HG03575 (cell line): ENCODE results near the gene BRINP1.

ENCODE experiments used
- ATAC-seq: cut with Tn5 transposase; IDR thresholded peaks from one replicate; pipeline ENCODE4 v1.9.1; 2021; ENCODE audit not compliant: unreplicated experiment, insufficient number of reproducible peaks, low FRiP score; ENCODE audit errors: extremely low read depth

BRINP1 gene

DNA sequence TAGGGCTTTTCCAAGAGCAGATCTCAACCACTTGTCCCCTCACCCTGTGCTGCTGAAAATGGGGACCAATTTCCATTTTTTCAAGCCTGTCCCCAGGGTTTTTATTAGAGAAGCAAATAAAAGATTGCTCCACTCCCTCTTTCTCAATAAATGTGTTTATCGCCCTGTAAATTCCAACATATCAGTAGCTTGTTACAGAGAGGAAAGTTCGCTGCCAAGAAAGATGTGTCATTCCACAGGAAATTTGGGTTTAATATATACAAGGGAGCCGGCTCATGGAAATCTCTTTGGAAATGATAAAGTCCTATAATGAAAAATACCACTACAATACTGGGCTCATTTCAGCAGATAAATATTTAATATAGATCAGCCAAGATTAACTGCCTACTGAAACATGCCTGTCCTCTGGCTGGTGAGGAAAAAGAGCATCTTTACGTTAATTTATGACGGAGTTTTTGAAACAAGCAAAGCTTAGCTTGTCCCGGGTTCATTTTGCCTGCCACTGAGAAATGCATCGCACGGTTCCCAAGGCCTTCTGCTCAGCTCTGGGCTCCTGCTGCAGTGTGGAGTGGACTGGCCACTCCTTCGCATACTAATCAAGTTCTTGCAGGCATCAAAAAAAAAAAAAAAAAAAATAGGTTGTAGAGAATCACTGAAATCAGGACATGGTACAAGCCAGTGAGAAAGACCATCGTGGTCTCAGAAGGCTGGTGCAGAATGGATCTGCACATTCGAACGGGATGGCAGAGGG is 84.5 kb downstream of the BRINP1 start:
- ATAC-seq: no peak

DNA sequence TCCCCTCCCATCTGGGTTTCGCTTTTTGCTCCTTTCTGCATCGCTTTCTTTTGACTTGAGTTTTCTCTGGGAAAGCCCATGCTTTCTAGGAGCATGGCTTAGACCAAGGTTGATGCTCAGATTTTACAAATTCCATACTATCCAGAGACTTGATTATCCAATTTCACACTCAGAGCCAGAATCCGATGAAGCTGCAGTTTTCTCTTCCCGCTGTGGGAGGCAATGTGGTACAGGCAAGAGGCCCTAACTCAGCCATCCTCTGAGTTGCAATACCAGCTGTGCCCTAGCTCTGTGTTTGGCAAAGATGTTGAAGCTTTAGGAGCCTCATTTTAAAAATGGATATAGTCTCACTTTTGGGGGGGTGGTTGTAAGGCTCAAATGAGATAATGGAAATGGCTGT is 85.1 kb downstream of the BRINP1 start:
- ATAC-seq: no peak

DNA sequence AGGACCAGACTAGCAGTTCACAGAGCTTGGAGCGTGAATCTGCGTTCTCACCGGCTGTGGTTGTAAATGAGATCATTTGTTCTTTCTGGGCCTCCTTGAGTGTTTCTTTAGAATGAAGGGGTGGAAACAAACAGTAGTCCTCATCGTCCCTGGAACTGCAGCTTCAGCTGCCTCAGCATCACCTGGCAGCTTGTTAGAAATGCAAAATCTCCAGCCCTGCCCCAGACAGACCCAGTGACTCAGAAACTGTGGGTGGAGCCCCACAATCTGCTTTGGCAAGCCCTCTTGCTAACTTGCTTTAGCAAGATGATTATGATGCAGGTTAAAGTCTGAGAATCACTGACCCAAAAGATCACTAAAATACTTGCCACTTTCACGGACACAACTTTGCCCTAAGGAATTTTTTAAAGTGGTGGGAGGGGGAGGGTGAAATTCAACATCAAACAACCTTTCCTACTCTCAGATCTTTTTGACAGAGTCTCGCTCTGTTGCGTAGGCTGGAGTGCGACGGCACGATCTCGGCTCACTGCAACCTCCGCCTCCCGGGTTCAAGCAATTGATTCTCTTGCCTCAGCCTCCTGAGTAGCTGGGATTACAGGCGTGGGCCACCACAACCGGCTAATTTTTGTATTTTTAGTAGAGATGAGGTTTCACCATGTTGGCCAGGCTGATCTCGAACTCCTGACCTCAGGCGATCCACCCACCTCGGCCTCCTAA is 86.0 kb downstream of the BRINP1 start:
- no peak for ATAC-seq

DNA sequence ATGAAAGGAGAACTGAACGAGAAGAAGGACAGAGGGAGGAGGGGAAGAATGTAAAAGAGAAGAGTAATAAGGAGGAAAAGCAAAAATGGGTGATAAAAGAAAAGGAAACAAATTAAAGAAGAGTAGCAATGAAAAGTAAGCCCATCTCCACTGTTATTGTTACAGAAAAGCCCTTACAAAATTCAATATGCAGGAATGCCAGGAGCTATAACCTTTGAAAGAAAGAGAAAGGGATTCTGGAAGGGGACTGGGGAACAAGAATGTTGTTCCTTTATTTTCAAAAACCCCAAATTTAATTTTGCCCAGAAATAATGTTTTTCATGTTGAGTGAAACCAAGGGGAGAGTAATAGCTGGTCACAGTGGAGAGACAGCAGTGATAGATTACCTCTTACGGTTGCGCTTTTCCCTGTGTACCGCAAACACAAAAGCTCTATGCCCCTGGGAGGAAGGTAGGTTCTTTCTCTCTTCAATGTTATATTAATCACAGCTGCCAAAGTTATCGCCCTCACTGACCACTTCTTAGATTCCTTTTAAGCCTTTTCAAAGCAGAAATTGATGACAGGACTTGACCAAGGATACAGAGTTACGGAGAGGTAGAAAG is 86.7 kb downstream of the BRINP1 start:
- ATAC-seq: no peak

DNA sequence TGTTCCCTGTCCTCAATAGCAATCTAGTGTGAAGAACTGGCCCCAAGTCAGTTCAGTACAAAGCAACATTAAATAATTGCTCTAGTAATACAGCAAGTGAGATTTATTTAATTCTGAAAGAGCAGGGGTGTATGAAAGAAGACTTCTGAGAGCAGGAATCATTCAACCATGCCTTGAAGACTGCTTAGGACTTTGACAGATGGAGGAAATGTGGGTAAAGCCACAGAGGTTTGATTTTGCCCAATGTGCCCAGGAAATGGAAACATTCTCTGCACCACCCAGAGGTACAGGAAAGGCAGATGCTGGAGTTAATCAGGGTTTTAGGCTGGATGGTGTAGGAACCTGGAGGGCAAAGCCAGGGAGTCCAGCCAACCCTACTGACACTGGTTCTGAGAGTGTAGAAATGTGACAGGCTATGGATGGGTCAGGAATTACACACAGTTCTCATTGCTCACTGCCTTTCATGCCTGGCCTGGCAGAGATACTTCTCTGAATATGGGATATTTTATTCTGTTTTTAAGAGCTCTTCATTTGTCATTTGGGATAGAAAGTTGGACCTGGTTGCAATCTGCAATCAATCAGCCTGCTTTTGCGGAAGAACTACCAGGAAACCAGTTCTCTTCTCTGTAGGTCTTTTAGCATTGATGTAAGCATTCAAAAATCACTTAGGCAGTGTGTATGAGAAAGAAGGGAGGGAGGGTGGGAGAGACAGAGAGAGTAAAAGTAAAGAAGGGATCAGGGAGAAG is 88.3 kb downstream of the BRINP1 start:
- ATAC-seq: no peak

DNA sequence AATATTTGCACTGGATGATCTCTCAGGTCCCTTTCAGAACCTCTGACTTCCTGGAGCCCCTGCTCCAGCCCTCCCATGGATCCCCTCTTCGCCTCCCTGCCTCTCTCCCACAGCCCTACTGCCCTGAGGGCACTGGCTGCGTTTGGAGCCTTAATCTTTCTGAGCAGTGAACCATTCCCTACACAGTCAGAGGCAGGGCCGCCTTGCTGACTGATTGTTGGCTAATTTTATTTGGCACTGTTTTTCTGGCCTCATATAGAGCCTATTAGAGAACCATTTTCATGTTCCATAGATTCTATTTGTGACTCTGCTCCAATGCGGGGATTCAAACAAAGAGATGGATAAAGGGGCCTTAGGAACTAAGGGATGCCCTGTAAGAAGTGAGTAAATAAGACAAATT is 91.1 kb downstream of the BRINP1 start:
- ATAC-seq: no peak

DNA sequence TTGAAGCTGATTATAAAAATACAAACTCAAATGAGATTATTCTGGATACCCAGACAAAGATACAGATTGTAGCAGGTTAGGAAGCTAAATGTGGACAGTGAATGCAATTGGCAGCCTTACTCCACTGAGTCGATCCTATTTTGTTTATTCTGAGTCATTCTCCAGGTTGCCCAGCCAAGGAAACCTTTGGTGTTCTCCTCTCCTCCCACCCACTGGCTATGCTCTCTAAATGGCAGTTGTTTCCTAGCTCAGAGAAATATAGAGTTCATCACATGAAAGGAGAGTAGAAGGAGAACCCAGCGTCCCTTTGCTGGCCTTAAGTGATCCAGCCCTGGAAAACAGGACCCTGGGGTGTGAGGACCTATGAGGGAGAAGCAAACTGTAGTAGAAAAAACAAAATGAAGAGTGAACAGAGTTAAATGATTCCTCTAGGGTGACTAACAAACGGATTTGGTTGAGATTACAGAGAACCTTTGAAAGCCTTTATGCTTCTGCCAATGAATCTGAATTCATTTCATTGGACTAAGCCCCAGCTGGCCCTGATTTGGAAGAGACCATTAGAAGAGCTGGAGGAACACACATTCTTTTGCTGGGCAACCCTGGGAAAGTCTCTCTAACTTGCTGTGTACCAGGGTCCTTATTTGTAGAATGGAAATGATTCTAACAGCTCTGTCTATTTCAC is 95.1 kb downstream of the BRINP1 start:
- ATAC-seq: no peak

DNA sequence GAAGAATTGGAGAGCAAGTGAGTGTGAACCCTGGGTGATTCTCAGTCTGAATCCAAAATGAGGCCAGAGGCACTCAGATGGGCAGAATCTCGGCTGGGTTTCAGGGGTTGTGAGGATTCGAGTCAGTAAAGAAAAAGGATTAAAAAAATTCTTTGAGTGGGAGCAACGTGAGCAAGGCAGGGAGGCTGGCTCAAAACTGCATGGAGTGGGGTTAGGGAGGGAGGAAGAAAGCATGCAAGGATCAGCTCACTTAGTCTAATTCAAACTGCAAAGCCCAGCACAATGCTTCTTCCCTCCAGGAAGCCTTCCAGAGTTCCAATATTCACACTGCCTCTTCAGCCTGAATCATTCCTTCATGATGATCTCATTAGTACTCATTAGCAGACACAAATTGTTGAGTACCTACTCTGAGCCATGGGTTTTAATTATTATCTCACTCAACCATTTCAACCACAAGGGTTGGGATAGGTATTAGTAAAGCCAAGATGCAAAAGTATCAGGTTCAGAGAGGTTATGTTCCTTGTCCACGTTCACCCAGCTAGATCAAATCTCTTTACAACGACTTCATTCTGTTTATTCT is 95.8 kb downstream of the BRINP1 start:
- no peak for ATAC-seq

DNA sequence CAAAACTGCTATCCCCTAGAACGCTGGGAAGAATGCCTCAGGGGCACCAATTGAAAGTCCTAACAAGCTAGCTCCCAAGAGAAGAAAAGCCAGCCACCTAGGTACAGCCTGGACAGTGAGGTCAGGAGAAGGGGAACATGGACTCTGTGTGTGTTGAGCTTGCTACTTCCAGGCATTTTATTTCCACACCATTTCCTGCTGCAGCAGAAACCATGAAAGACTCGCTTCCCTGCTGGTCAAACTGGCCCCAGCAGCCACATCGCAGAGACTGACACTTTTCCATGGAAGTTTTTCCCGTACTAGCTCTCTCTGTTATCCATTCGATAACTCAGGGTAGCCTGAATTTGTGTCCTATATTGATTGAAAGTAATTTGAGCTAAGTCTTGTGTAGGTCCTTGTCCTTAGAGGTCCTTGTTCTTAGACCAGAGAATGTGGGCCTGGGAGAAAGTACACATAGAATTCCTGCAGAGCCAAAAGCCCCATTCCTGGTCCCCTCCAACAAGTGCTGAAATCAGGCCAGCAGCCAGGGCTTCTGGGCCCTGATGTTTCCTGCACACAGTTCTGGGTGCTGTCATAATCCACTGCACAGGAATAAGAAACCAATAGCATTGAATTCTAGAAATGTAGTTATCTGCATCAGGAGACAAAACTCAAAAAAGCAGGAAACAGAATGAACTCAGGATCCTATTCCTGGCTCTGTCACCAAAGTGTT is 96.6 kb downstream of the BRINP1 start:
- ATAC-seq: no peak

DNA sequence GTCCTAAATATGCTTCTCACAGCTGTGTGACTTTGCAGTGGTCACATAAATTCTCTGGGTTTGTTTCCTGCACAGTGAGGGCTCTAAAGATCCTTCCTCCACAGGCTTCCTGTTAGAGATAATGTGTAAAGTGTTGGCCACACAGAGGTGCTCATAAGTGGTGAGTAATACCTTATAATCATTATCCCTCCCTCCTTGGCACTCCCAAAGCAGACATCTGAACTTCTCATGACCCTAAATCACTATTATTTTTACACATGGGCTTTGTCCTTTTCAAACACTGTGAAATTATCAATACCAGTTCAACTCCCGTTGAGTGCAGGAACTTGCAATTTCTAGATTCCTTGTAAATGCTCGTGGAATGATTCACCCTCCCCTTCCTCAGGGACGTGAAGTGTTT is 100.2 kb downstream of the BRINP1 start:
- ATAC-seq: no peak

DNA sequence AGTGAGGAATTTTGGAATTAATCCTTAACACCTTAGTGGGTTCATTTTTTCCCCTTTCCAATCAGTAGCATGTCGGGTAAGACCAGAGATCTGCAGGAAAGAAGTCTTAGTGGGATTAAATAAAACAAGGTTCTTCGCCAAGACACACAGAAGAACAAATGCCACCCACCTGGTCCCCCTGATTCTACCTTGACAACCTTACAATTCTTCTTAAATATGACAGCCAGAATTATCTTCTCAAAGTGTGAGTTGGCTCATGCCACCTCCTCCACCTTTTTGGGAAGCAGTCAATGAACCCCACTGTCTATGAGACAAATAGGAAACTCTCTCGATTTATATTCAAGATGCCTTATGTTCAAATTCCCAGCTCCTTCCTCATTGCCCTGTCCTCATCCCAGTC is 105.1 kb downstream of the BRINP1 start:
- ATAC-seq: no peak

DNA sequence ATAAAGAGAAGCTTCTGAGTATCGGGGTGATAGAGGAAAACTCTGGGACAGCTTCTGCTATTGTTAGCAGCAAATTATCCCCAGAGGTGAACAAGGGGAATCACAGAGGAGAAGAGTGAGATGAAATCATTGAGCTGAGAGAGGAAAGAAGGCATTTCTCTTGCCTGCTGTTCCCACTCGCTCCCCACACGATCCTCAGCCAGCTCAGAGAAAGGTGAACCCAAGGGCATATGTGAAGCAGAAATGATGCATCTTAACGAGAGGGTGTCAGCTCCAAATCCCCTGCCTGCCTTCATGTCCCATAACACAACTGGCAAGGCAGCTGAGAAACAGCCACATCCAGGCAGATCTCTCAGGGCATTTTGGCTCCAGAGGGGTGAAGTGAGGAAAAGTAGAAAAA is 111.6 kb downstream of the BRINP1 start:
- ATAC-seq: no peak

DNA sequence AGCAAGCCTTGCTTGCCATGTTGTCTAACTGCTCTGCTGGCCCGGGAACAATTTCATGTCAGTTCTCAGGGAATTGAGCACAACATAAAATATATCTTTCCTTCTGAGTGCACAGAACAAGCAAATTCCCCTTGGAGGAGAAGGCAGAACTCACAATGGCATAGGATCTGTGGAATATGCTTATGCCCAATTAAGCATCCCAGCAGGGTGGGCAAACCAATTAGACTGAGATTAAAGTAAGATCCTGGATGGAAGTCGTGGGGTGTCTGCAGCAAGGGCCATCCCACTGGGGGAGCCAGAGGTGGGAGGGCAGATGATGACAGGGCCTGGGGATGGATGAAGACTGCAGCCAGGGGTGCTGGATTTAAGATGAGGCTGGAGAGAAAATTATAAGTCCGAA is 114.1 kb downstream of the BRINP1 start:
- ATAC-seq: no peak

DNA sequence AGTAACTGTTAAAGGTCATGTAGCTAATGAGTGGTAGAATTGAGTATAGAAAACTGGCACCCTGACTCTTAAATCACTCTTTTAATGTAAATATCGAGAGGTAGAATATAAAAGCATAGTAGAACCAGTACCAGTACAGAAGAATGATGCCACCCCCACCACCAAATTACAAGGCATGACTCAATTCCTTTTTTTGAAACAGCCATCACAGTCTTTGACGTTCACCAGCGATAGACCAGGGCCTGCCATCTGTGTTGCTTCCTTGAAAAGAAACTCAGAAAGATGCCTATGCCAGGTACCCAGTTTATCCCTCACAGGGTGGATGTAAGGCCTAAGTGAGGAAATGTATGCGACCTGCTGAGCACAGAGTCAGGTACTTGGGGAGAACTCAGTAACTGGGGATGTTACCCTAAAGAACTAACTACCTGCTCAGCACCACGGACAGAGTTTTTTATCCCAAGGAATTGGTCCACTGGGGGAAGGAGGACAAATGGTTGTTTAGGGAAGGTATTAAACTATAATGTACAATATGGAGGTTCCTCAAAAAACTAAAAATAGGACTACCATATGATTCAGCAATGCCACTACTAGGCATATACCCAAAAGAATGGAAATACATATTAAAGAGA is 116.5 kb downstream of the BRINP1 start:
- ATAC-seq: no peak

DNA sequence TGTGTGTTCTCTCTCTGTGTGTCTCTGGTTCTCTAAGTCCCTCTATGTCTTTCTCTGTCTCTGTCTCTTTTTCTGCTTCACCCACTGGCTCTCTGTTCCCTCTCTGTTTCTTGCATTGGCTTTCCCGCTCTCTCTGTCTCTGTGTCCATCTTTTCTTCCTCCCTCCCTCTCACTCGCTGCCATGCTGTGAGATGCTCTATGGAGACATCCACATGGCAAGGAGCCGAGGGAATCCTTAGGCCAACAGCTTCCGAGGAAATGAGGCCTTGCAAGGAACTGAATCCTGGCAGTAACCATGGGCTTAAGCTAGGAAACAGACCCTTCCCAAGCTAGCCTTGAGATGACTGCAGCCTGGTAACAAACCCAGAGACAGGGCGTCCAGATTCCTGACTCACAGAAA is 117.3 kb downstream of the BRINP1 start:
- ATAC-seq: no peak

DNA sequence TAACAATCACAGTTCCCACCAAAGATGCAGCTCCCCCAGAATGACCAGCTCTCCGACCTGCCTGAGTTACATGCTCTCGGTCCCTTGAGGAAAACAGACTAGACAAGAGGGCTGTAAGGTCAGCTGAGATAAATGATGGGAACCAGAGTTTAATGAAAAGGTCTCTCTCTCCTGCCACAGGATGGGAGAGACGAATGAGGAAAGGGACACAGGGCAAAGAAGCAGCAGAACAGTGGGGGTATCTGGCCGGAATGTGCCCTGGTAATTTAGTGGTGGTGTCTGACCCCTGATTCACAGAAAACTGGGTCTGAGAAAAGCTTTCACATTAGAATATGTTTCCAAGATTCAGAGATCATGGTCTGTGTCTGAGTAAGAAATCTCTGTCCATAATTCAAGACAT is 118.5 kb downstream of the BRINP1 start:
- ATAC-seq: no peak

DNA sequence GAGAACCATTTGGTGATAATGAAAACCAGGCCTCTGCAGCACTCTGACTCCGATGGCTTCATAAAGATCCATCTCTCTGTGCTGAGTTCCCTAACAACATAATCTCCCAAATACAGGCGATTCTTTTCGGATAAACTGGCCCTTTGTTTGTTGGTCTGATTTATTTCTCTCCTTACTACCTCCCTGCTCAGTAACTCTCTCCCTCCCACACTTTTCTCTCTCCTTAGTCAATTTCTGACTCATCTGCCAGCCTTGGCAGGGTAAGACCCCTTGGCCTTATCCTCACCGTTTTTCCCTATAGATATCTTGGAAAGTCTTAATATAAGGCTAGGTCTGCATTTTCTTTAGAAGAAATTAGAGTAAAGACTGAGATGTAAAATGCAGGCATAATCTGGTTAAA is 128.7 kb downstream of the BRINP1 start:
- ATAC-seq: no peak

DNA sequence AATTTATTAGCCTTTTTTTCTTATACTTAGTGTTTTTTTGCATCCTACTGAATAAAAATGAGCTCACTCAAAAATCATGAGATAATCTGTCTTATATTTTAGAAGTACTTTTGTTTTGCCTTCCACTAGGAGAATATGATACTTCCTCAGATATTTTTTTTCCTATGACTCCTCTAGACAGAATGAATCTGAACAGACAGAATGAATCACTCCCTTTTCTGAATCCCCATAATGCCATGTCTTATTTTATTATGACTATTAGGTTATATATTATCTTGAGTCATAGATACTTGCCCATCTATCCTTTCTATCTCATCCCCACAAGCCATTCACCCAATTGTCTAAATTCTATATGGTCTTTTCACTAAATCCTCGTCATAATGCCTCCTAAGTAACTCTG is 134.6 kb downstream of the BRINP1 start:
- ATAC-seq: no peak
